K562 (cell line): ENCODE measurements around the gene NXF3. TPM values are rescaled to one million over a fixed set of nuclear protein-coding genes. Genes with fewer than 3 reads are reported as not detected.

ENCODE experiments used
- CREB1 ChIP-seq, 2 experiments: sonication (generic) in 1 of 2; formaldehyde crosslinking in 1 of 2; IDR thresholded peaks; 2 replicates each; pipeline versions ENCODE4 v1.6.1 to v1.8.0; 2012 to 2022; ENCODE audit warnings: inconsistent platforms in 1 of 2, mild to moderate bottlenecking in 1 of 2, missing genetic modification reagents in 1 of 2, moderate library complexity in 1 of 2
- CREB3 ChIP-seq: fragments of 450-650 bp; conservative IDR thresholded peaks from 2 replicates; pipeline ENCODE4 v1.6.1; 2016; ENCODE audit warnings: missing genetic modification characterization, low read depth, mild to moderate bottlenecking, missing compliant biosample characterization, moderate library complexity
- ELF2 ChIP-seq: fragments of 250-450 bp; sonication (Bioruptor Pico); IDR thresholded peaks from 2 replicates; pipeline ENCODE4 v1.5.0; 2021; ENCODE audit warnings: mild to moderate bottlenecking
- GATAD2B ChIP-seq: fragments of 450-650 bp; IDR thresholded peaks from 2 replicates; pipeline ENCODE4 v1.6.1; 2017; ENCODE audit warnings: mild to moderate bottlenecking, borderline replicate concordance
- HNRNPH1 ChIP-seq: fragments of 200-400 bp; formaldehyde crosslinking; optimal IDR thresholded peaks from 2 replicates; pipeline ENCODE3; 2017; ENCODE audit warnings: low read depth, mild to moderate bottlenecking, low read length, moderate library complexity
- ILF3 ChIP-seq: fragments of 450-650 bp; IDR thresholded peaks from 2 replicates; pipeline ENCODE4 v1.6.1; 2018; ENCODE audit warnings: antibody characterized with exemption, mild to moderate bottlenecking, moderate library complexity, borderline replicate concordance
- LCOR ChIP-seq: sonication (generic); formaldehyde crosslinking; IDR thresholded peaks from 2 replicates; pipeline ENCODE4 v1.8.0; 2022; ENCODE audit warnings: mild to moderate bottlenecking, missing genetic modification reagents
- PTBP1 ChIP-seq: fragments of 200-400 bp; formaldehyde crosslinking; IDR thresholded peaks from 2 replicates; pipeline ENCODE4 v1.6.1; 2017; ENCODE audit warnings: low read depth, low read length
- REST ChIP-seq, 2 experiments: fragments of 450-650 bp; formaldehyde crosslinking in 1 of 2; IDR thresholded peaks; 2 replicates each; pipeline versions ENCODE4 v1.4.0 to v1.6.1; 2014 to 2020; ENCODE audit warnings: mild to moderate bottlenecking in 2 of 2, borderline replicate concordance in 1 of 2, low read depth in 1 of 2
- WHSC1 ChIP-seq: IDR thresholded peaks from one replicate; pipeline ENCODE4 v1.6.1; 2012; ENCODE audit warnings: low read length, control low read depth, inconsistent platforms
- ZNF511 ChIP-seq: sonication (generic); formaldehyde crosslinking; IDR thresholded peaks from 2 replicates; pipeline ENCODE4 v1.8.0; 2022; ENCODE audit warnings: mild to moderate bottlenecking, missing genetic modification reagents
- ZNF551 ChIP-seq: fragments of 250-450 bp; sonication (Bioruptor Pico); IDR thresholded peaks from 2 replicates; pipeline ENCODE4 v1.5.0; 2021; ENCODE audit warnings: mild to moderate bottlenecking, moderate library complexity
- polyA plus RNA-seq, 8 experiments: library from polyadenylated mRNA; depleted of rRNA in 4 of 8; stranded (reverse) in 5 of 8; unstranded in 3 of 8; fragments of >200 nt; fragmentation: Nextera tagmentation in 2 of 8; fragmentation: Illumina TruSeq in 1 of 8; extraction: Ambion mirVana in 2 of 8; extraction: Trizol in 1 of 8; gene quantifications; 2 replicates each; pipeline versions ENCODE4 v1.2.1 to v1.2.3, GENCODE V29; 2011 to 2014; ENCODE audit warnings: inconsistent platforms in 1 of 8, missing spikeins in 1 of 8
- total RNA-seq, 7 experiments: library from RNA; depleted of rRNA in 6 of 7; stranded (reverse); fragments of >200 nt in 6 of 7; fragmentation: Illumina TruSeq in 2 of 7; extraction: Trizol in 2 of 7; gene quantifications; 2 replicates each; pipeline versions ENCODE4 v1.2.1 to v1.2.3, GENCODE V29; 2011 to 2021; ENCODE audit warnings: low replicate concordance in 1 of 7
- TF ChIP-seq, protein P1 (sequence below): sonication (generic); formaldehyde crosslinking; IDR thresholded peaks from 2 replicates; pipeline ENCODE4 v1.8.0; 2022; ENCODE audit warnings: missing genetic modification reagents, mild to moderate bottlenecking, moderate library complexity, borderline replicate concordance
- TF ChIP-seq, protein P2 (sequence below): fragments of 250-450 bp; sonication (Bioruptor Pico); IDR thresholded peaks from 2 replicates; pipeline ENCODE4 v1.5.0; 2020; ENCODE audit warnings: mild to moderate bottlenecking

NXF3 gene
- total and polyA plus RNA-seq, 9 of the 15 experiments (the other 6 are each of a cell fraction or from before 2014, with no cell fraction given): 0.18 to 0.40 (median 0.28) TPM; not detected in 2

GRCh38 chrX:103063191-103063845 is 29.6 kb downstream of the NXF3 start (continued):
- TF ChIP-seq ILF3: no peak
- no peak for TF ChIP-seq LCOR (CRISPR knock-in tag)
- no peak for TF ChIP-seq ELF2 (CRISPR knock-in tag)
- TF ChIP-seq REST (IDR thresholded peaks at IDR 0.05; ENCODE audit: borderline replicate concordance): peak; percentile 93
- 0 out of 2 replicates have a peak, but pooled peaks have one; percentile 37 for TF ChIP-seq REST (CRISPR knock-in tag; IDR thresholded peaks at IDR 0.05; ENCODE audit: low read depth)
- no peak for TF ChIP-seq ZNF551
- TF ChIP-seq HNRNPH1: no peak
- TF ChIP-seq GATAD2B: no peak
- no peak for TF ChIP-seq PTBP1
- TF ChIP-seq CREB3: no peak
- no peak for TF ChIP-seq WHSC1
- TF ChIP-seq CREB1 (IDR thresholded peaks at IDR 0.05): no peak
- no peak for TF ChIP-seq CREB1 (CRISPR knock-in tag; IDR thresholded peaks at IDR 0.05)
- TF ChIP-seq, protein P1, sequence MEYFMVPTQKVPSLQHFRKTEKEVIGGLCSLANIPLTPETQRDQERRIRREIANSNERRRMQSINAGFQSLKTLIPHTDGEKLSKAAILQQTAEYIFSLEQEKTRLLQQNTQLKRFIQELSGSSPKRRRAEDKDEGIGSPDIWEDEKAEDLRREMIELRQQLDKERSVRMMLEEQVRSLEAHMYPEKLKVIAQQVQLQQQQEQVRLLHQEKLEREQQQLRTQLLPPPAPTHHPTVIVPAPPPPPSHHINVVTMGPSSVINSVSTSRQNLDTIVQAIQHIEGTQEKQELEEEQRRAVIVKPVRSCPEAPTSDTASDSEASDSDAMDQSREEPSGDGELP (CRISPR knock-in tag): 0 out of 2 replicates have a peak, but pooled peaks have one; percentile 22
- TF ChIP-seq, protein P2, sequence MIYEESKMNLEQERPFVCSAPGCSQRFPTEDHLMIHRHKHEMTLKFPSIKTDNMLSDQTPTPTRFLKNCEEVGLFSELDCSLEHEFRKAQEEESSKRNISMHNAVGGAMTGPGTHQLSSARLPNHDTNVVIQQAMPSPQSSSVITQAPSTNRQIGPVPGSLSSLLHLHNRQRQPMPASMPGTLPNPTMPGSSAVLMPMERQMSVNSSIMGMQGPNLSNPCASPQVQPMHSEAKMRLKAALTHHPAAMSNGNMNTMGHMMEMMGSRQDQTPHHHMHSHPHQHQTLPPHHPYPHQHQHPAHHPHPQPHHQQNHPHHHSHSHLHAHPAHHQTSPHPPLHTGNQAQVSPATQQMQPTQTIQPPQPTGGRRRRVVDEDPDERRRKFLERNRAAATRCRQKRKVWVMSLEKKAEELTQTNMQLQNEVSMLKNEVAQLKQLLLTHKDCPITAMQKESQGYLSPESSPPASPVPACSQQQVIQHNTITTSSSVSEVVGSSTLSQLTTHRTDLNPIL (CRISPR knock-in tag): no peak
- TF ChIP-seq ZNF511 (CRISPR knock-in tag): no peak
